ENCODE data around the gene NGB. TPM values are rescaled to one million over a fixed set of nuclear protein-coding genes. Genes with fewer than 3 reads are reported as not detected.
A peak's percentile ranks its signal among the peaks of the same experiment; 100 is the strongest.

The NGB gene, protein sequence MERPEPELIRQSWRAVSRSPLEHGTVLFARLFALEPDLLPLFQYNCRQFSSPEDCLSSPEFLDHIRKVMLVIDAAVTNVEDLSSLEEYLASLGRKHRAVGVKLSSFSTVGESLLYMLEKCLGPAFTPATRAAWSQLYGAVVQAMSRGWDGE
- total RNA-seq (2021; fragmentation: NEBNext Ultra II Directional; extraction: Animal tissue kit (Norgen Biotek cat#: 25700)) (0.30 and 0.55 TPM in 2 replicates), polyA plus RNA-seq (2011; rRNA removed) (0.60 and 0.78 TPM in 2 replicates), polyA minus RNA-seq (2011; rRNA and poly(A)+ RNA removed) (0.07 and 0.32 TPM in 2 replicates)
- polyA plus RNA-seq (2011; cell fraction: cytosol; rRNA removed), result 0.41 TPM
- polyA plus RNA-seq (2011; cell fraction: nucleus; rRNA removed), result 0.78 TPM
- 0.30 to 0.57 TPM (median 0.43 TPM) in 4 replicates for polyA plus RNA-seq (2012, experiment 1 of 2)
- polyA plus RNA-seq (2012, experiment 2 of 2), result 0.50 TPM
- 0.32 TPM for polyA plus RNA-seq (2013, experiment 1 of 2)
- polyA plus RNA-seq (2013, experiment 2 of 2), result 0.26 TPM
- polyA minus RNA-seq (2011; cell fraction: cytosol; rRNA and poly(A)+ RNA removed), result not detected
- not detected for polyA minus RNA-seq (2011; cell fraction: nucleus; rRNA and poly(A)+ RNA removed)
- long read RNA-seq, experiment 1, partial matches to known transcripts, result 0 of 3 reads
- long read RNA-seq, experiment 1, other reads (novel, unspliced or antisense), result 1 of 3 reads
- long read RNA-seq, experiment 2, result 0 reads

DNA sequence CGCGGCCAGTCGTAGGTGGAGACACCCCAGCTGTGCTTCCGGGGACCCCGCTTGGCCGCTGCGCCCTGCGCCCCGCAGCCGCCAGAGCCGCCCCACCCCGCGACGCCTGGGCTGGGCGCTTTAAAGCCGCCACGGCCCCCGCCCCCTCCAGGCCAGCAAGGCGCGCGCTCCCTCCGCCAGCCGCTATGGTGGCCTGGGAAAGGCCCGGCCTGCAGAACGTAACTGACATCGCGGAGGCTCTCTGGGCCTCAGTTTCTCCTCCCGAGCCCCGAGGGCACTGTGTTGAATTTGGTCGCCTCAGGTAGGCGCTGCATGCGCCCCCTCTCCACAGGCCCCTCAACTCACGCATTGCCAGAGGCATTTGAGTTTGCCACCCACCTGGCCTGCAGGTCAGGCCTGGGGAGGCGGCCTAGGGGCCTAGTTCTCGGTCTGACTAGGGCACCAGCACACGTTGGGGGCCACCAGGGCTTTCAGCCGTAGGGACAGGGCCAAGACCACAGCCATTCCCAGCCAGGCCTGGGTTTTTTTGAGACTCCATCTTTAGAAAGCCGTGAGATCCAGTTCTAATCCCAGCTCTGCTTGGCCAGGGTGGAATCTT is at the start of gene NGB:
Gene NGB, minus strand, starts transcription at position 94 of the 598 bp plus-strand sequence. CDS start 269 bp downstream, outside the sequence.
- Histone ChIP-seq H3K79me2 (ENCODE audit: control insufficient read depth in 1 of 2, insufficient read depth in 2 of 2, low read length in 2 of 2) (no peaks in the 10 kb centered on the region), H2AFZ (ENCODE audit: low read length) (peak within 1 kb of the TSS; percentile 47; the same call in 1 of the 2 replicates), H3K4ac (replicated peaks; ENCODE audit: insufficient read length, low read depth, low read length) (no peak within 1 kb of the TSS), H2BK5ac (ENCODE audit: low read depth, low read length) (no peak within 1 kb of the TSS), H3K9me3 (ENCODE audit: insufficient read depth in 2 of 2, low read depth in 1 of 2, low read length in 1 of 2) (no peaks in the 10 kb centered on the region), H4K91ac (replicated peaks; ENCODE audit: insufficient read length, low read length) (no peak within 1 kb of the TSS), H3K18ac (ENCODE audit: extremely low read depth, low read length) (no peak within 1 kb of the TSS; the same call in none of the 2 replicates), H3K14ac (ENCODE audit: insufficient read length) (no peak within 1 kb of the TSS), H4K8ac (ENCODE audit: extremely low read depth, insufficient read depth, low read length) (peak within 1 kb of the TSS; percentile 85), H2BK20ac (ENCODE audit: low read length) (no peak within 1 kb of the TSS), H3K9ac (replicated peaks in 1 of 4; ENCODE audit: extremely low read depth in 1 of 4, low read depth in 3 of 4, low read length in 3 of 4) (peak within 1 kb of the TSS in 1 of 4 experiments; percentile 34; a peak in 1 of 7 replicates), H3K23ac (ENCODE audit: insufficient read length) (no peak within 1 kb of the TSS), H3K27me3 (replicated peaks in 1 of 4; ENCODE audit: control insufficient read depth in 3 of 4, extremely low read depth in 1 of 4, insufficient read depth in 3 of 4, low read length in 3 of 4) (peaks cover 15 to 49% (median 41%) of the 10 kb centered on the region in 4 experiments), H2BK15ac (ENCODE audit: low read length) (no peak within 1 kb of the TSS), H4K20me1 (replicated peaks in 1 of 2; ENCODE audit: control insufficient read depth in 1 of 2, insufficient read depth in 2 of 2, low read length in 2 of 2) (peaks cover 0 to 1% of the 10 kb centered on the region in 2 experiments), H2AK5ac (ENCODE audit: low read depth, low read length) (no peak within 1 kb of the TSS), H4K5ac (ENCODE audit: insufficient read length, low read depth, low read length) (no peak within 1 kb of the TSS), H3K23me2 (ENCODE audit: low read depth, low read length) (peaks cover 5% of the 10 kb centered on the region; the same call in 1 of the 2 replicates), H3K36me3 (ENCODE audit: control insufficient read depth in 2 of 4, insufficient read depth in 4 of 4, low read length in 3 of 4) (0 out of 8 replicates have a peak, but pooled peaks cover 0 to 5% (median 0%) of the 10 kb centered on the region in 4 experiments), H2BK120ac (replicated peaks; ENCODE audit: low read depth, low read length) (no peak within 1 kb of the TSS), H3K4me1 (replicated peaks in 1 of 4; ENCODE audit: control insufficient read depth in 3 of 4, insufficient read depth in 4 of 4, low read length in 3 of 4) (peaks cover 0 to 9% (median 5%) of the 10 kb centered on the region in 4 experiments; a peak in 3 of 7 replicates), H3K4me3 (ENCODE audit: extremely low read depth in 1 of 4, insufficient read depth in 2 of 4, low read depth in 3 of 4, low read length in 4 of 4) (peak within 1 kb of the TSS; percentile 17 to 59 (median 40)), H3K56ac (replicated peaks; ENCODE audit: insufficient read length, low read depth, low read length) (no peak within 1 kb of the TSS), H3K4me2 (ENCODE audit: insufficient read depth in 1 of 2, low read depth in 2 of 2, low read length in 2 of 2) (peak within 1 kb of the TSS; percentile 71 to 82), H2BK12ac (ENCODE audit: low read depth, low read length) (no peak within 1 kb of the TSS), H3K79me1 (ENCODE audit: low read depth, low read length) (no peaks in the 10 kb centered on the region), H3K27ac (ENCODE audit: low read depth, low read length) (no peak within 1 kb of the TSS)
- TF ChIP-seq SIX5 (IDR thresholded peaks at IDR 0.05; ENCODE audit: low read depth, low read length) (no peak), RAD21 (IDR thresholded peaks at IDR 0.05 in 1 of 2, conservative IDR thresholded peaks at IDR 0.05 in 1 of 2; ENCODE audit: low read depth in 2 of 2, low read length in 2 of 2) (peak in 1 of 2 experiments; percentile 7; a peak in 1 of 4 replicates)
- no peak for FAIRE-seq
- CTCF ChIA-PET (ENCODE audit: partially characterized antibody), result interaction anchor here (0.7 to 5.8 kb wide), 3 partner anchors 27 to 139 kb away, joined by 3 to 25 read pairs (median 3); no protein-coding TSS in a partner anchor
- WGBS, 2 experiments (ENCODE audit: extremely low coverage in 1 of 2, insufficient coverage in 1 of 2, insufficient read length in 1 of 2, insufficient replicate concordance in 2 of 2, low coverage in 1 of 2, low lambda C conversion rate in 2 of 2, missing lambda C conversion rate in 1 of 2), result 22% methylated on average over 30 of the region's 38 CpGs; no CpG with 5 or more reads in 1 of the 2 experiments
- peak in 1 of 2 experiments; percentile 62 for DNase-seq (ENCODE audit: low read depth in 1 of 2, low spot score in 2 of 2)
- POLR2A ChIA-PET (ENCODE audit: partially characterized antibody), result no interaction called here

Data from H1 (cell line).